ENCODE results near the gene ZNF480. TPM values are rescaled to one million over a fixed set of nuclear protein-coding genes. Genes with fewer than 3 reads are reported as not detected.

The ZNF480 gene
- total and polyA plus RNA-seq, 2 of the 8 experiments (the other 6 are each of a cell fraction or from before 2014, with no cell fraction given): 3.4 to 32.9 TPM

GRCh38 chr19:52336117-52336790 lies 39.3 kb downstream of the ZNF480 start, which contains the start of gene ZNF610 (continued):
- TF ChIP-seq E2F6 (IDR thresholded peaks at IDR 0.05) (no peak), KDM5A (IDR thresholded peaks at IDR 0.05; ENCODE audit: low read length) (no peak), BRCA1 (IDR thresholded peaks at IDR 0.05; ENCODE audit: low read depth, low read length) (no peak), CHD7 (IDR thresholded peaks at IDR 0.05; ENCODE audit: insufficient replicate concordance, low read length) (no peak), TCF12 (IDR thresholded peaks at IDR 0.05; ENCODE audit: low read depth, low read length) (no peak), SP2 (IDR thresholded peaks at IDR 0.05; ENCODE audit: low read length) (no peak), ATF2 (IDR thresholded peaks at IDR 0.05; ENCODE audit: low read length) (no peak), CHD1 (IDR thresholded peaks at IDR 0.05; ENCODE audit: low read depth, low read length) (no peak), ASH2L (IDR thresholded peaks at IDR 0.05; ENCODE audit: low read length) (peak; percentile 70)

Measured in H1 (cell line).